GM18519 (cell line): Measurements from ENCODE around the gene WDR48.

Experiments used
- ATAC-seq: cut with Tn5 transposase; IDR thresholded peaks from one replicate; pipeline ENCODE4 v1.9.1; 2021; ENCODE audit warnings: mild to moderate bottlenecking, moderate library complexity; ENCODE audit not compliant: unreplicated experiment, low FRiP score

The WDR48 gene

DNA sequence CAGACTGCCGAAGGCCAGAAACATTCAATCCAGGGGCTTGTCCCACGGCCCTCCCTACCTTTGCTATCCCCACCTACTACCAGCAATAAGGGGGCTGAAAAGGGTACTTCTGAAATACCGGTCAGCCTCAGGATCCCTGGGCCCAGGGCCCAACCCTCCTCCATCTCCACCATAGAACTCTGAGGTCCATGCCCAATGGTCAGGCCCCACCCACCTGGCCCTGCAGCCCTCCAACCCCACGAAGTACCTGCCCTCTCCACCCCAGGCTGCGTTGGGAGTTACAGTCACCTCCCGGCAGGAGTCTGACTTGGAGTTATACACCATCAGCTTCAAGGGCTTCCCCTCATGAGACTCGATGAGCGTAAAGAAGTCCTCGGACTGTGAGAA is 48.7 kb downstream of the WDR48 start:
- ATAC-seq, result no peak

GRCh38 chr3:39101022-39101689 is 49.3 kb downstream of the WDR48 start:
- peak; percentile 46 for ATAC-seq

DNA sequence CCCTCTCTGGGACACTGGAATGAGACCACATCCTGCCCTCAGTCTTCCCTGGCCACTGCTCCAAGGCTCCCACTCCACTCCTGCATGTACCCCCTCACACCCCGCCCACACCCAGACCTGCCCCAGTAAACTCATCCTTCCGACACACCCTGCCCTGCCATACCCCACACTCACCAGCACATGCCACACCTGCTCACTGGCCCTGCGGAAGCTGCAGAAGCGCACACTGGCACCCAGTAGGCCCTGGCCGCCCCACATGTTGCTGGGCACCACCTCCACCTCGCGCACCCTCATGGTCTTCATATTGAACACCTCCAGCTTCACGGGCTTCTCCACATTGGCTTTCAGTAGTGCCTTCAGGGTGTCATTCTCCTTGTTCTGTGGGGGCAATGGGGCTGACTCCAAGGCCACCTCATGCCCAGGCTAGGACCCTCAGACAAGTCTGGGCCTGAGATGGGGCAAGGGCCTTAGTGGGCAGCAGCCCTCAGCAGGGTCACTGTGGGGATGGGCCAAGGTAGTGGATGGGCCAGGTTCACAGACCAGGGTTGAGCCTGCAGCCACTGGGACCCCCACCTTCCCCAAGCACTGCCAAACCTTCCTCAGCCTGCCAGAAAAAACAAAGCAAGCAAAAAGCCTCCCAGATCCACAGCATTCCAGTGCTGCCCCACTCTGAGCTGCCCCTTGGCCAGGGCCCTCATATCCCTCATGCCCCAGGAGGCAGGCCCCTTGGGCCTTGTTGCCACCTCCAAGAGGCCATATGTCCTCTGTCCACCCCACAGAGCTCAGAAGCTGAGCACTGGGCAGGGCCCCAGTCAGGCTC is 50.9 kb downstream of the WDR48 start:
- ATAC-seq, result no peak

- ATAC-seq, result no peak
Observed at GRCh38 chr3:39103324-39103693, 51.5 kb downstream of the WDR48 start.

DNA sequence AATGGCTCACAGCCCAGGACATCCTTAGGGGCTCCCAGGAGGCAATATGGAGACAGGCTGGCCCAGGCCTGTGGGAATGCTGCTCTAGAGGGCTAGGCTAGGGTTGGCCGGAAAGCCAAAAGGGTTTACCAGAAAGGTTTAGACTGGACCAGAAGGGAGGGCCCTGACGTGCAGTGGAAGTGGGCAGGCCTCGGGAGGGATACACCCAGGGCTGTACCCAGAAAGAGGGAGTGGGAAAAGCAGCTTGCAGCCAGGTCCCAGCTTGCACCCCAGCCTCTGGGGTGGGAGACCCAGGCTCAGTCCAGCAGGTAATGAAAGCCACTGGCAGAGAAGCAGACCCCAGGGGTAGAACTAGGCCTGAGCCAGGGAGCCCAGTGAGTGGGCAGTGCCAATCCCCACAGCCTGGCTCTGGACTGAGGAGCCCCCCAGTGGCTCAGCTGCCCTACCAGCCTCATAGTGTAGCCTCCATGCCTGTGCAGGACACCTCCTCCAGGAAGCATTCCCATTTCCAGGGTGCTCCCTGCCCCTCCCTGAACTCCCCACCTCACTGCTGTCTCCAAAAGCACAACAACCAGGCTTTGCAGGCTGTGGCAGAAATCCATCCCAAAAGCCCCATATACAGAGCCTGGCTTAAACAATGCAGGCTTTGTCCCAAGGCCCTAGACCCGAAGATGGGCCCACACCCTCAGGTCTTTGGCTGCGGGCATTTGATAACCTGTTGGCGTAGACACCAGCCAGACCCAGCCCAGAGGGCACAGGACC is 52.2 kb downstream of the WDR48 start:
- ATAC-seq, result no peak

DNA sequence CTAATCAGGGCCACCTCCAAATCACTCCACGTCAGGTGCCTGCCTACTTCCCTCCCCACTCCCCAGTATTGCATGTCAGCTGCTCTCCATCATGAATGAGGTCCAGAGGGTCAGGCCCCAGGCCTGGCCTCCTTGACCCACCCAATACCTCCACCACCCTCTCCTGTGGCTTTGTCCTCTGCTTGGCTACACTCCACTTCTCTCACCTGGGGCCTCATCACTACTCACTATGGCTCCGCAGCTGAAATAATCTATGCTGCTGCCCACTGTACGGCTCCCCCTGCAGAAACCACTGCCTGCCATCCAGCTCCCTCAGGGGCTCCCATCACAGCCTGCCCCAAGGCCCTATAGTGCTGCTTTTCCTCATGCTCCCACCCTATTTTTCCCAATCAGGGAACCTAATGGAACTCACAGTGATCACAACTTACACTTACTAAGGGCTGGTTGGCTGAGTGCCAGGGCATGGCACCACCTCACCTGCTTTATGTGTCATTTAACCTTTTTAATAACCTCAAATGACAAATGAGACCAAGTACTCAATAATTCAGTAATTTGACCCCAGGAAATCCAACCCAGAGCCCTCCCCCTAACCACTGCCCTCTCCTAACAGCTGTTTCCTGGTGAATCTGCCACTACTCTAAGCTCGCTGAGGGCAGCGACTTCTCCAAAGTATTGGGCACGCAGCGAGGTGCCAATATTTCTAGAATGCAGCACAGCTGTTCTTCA is 53.3 kb downstream of the WDR48 start:
- no peak for ATAC-seq

GRCh38 chr3:39105687-39106063 is 53.9 kb downstream of the WDR48 start:
- no peak for ATAC-seq

- no peak for ATAC-seq
Observed at GRCh38 chr3:39106281-39106811, 54.5 kb downstream of the WDR48 start.

DNA sequence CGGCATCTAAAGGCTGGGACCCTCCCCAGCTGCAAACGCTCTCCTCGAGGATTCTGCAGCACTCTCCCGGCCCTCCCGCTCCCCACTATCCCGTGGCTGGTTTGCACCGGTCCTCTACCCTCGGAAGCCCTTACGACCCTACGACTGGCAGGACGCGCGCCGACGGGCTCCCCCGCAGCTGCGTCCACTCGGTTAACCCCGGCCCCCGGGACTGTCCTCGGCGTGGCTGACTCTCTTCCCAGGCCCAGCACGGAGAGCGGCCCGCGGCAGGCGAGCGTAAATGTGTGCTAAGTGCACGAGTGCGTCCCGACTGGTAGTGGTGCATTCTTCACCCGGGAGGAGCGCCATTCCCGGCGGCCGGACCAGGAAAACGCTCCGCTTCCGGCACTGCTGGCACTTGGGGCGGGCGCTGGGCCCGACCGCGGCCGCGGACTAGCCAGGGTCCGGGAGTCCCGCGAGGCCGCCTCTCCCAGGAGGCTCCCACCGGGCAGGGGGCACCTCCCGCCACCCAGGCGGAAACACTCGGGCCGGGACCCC is 55.1 kb downstream of the WDR48 start:
- ATAC-seq, result no peak

DNA sequence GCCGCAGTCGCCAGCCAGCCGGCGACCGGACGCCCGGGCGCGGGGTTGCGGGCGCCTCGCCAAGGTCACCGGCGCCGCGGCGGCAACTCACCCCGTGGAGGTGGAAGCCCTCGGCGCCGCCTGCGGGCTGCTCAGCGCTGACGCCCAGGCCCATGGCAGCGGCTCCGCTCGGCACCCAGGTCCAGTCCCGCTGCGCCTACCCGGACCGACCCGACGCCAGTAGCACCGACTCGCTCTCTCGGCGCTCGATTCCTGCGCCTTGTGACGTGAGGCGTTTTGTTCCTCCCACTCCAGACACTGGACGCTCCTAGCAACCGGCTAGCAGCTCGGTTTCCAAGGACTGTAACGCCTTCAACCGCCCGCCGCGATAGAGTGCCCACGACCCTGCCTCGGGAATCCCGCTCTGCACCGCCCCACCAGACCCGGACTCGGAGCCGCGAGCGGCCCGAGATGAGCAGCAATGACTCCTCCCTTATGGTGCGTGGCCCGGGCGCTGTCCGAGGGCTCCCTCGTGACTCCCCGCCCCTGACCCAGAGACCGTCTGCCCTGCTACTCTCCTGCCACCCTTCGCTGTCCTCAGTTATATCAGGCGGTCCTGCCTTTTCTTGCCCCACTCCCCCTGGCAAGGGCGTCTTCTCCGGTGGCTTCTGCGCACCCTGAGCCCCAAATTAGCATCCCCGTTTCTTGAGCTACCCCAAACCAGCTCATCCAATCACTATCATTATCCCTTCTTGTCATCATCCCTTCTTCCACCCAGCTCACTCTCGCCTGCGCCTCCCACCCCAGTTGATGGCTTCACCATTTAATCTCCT is 55.8 kb downstream of the WDR48 start, which contains the start of the genes GORASP1 and TTC21A:
TSS of gene GORASP1 (minus strand) at position 240 of the 812 bp plus-strand sequence. CDS start at position 154, 86 bp downstream.
TSS of gene TTC21A (plus strand) at position 293 of the 812 bp plus-strand sequence. CDS start at position 451, 158 bp downstream.
- ATAC-seq, result peak; percentile 36

- ATAC-seq, result peak; percentile 79
Observed at GRCh38 chr3:39108200-39108710, 56.4 kb downstream of the WDR48 start.

GRCh38 chr3:39109086-39109485 is 57.3 kb downstream of the WDR48 start:
- ATAC-seq, result no peak

DNA sequence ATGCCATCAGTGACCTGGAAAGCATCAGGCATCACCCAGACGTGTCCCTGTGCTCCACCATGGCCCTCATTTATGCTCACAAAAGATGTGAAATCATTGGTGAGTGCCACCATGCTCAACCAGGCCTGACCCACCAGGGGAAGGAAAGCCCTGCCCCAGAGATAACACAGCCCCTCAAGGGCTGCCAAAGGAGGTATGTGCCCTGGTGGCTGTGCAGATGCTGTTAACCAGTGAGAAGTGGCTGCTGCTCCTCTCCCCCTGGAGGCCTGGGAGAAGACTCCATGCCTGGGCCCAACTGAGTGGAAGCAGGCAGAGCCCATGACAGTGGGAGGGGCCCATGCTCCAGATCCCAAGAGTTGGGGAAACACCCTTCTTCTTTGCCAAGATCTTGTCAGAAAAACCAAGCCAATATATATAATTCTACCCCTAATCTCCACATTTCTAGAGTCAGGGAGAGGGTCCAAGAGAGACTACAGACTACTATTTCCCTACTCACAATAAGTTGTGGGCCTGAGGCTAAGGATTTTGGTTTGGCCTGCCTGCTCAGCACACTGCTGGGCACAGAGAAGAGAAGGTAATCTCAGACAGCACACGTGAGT is 58.3 kb downstream of the WDR48 start:
- no peak for ATAC-seq

- ATAC-seq, result no peak
Observed at GRCh38 chr3:39112113-39112512, 60.3 kb downstream of the WDR48 start.

- ATAC-seq, result no peak
Observed at GRCh38 chr3:39112535-39112934, 60.7 kb downstream of the WDR48 start.

- no peak for ATAC-seq
Observed at GRCh38 chr3:39113291-39113690, 61.5 kb downstream of the WDR48 start.

DNA sequence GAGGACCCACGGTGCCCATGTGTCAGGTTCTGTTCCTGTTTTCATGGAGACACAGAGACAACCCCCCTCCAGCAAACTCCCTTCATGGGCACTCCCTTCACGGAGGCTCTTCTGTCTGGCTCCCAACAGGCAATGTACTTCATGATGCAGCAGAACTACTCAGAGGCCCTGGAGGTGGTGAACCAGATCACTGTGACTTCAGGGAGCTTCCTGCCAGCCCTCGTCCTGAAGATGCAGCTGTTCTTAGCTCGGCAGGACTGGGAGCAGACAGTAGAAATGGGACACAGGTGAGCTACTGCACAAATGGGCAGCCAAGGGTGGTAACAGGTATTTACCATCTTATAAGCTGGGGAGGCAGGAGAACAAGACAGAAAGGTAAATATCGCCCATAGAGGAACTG is 62.6 kb downstream of the WDR48 start:
- ATAC-seq, result no peak

DNA sequence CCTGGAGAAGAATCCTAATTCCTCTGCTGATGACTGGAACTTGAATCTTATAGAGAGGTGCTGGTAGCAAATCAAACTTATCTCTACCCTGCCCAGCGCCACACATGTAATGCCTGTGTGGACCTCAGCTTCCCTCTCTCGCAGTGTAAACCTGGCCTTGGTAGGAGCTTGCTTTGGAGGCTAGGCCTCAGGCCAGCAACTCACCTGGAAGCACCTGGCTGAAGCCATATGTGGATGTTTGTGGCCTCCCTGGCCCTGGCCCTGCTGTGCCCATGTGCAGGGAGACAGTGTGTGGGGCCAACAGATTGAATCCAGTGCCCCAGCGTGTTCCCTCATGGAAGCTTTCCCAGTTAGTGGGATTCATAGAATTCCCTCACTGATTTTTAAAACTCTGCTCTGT is 64.1 kb downstream of the WDR48 start:
- ATAC-seq, result no peak

DNA sequence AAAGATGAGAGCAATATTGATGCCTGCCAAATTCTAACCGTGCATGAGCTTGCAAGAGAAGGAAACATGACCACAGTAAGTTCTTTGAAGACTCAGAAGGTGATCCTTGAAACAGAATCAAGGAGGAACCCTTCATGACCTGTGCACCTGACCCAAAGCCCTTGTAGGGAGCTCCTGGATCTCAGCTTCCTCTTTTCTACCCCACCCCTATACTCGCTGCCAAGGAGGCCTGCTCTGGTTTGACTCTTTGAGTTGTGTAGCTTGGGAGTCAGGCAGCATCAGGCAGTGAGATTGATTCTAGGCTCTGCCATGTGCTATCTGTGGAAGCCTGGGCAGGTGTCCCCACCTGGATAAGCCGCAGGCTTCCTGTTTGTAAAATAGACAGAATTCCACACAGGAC is 66.3 kb downstream of the WDR48 start:
- ATAC-seq, result no peak
